Thyroid gland (tissue), 4 donors: Measurements from ENCODE around the gene GNAT2.

Experiments used
- POLR2A ChIP-seq, 2 donors: fragments of 450-650 bp; IDR thresholded peaks; one replicate each; pipeline ENCODE4 v1.6.1; 2017; ENCODE audit warnings: antibody characterized with exemption in 2 of 2, mild to moderate bottlenecking in 2 of 2, moderate library complexity in 1 of 2
- TF ChIP-seq, protein P1 (sequence below), 6 experiments: fragments of 200-600 bp in 3 of 6; fragments of 450-650 bp in 3 of 6; sonication (generic) in 3 of 6; IDR thresholded peaks; one replicate each; pipeline ENCODE4 v1.5.1; 2016 to 2019; ENCODE audit warnings: antibody characterized with exemption in 6 of 6, mild to moderate bottlenecking in 2 of 6, inconsistent platforms in 1 of 6, moderate library complexity in 1 of 6

DNA sequence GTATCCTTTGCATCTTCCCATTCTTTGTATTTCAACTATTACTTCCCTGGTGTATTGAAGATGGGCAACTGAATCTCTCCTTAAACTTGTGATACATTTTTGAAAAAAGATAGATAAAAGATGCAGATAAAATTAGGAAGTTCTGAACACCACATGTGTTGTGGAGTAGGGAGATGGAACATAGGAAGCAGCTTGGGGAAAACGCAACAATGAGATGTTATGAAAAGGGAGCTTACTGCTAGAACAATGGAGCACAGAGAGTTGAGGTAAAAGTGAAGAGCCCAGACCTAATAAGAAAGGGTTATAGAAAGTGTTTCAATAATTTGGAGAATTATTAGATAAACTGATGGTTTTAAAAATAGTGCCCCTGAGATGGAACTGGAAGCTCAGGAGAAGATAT lies 50.1 kb downstream of the GNAT2 start:
- TF ChIP-seq, protein P1, sequence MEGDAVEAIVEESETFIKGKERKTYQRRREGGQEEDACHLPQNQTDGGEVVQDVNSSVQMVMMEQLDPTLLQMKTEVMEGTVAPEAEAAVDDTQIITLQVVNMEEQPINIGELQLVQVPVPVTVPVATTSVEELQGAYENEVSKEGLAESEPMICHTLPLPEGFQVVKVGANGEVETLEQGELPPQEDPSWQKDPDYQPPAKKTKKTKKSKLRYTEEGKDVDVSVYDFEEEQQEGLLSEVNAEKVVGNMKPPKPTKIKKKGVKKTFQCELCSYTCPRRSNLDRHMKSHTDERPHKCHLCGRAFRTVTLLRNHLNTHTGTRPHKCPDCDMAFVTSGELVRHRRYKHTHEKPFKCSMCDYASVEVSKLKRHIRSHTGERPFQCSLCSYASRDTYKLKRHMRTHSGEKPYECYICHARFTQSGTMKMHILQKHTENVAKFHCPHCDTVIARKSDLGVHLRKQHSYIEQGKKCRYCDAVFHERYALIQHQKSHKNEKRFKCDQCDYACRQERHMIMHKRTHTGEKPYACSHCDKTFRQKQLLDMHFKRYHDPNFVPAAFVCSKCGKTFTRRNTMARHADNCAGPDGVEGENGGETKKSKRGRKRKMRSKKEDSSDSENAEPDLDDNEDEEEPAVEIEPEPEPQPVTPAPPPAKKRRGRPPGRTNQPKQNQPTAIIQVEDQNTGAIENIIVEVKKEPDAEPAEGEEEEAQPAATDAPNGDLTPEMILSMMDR (IDR thresholded peaks at IDR 0.05): no peak
- no peak for TF ChIP-seq POLR2A (IDR thresholded peaks at IDR 0.05)
